HepG2 (cell line): ENCODE measurements around the gene HDLBP. TPM values are rescaled to one million over a fixed set of nuclear protein-coding genes. Genes with fewer than 3 reads are reported as not detected.
A peak's percentile ranks its signal among the peaks of the same experiment; 100 is the strongest.

Experiments used
- AGO2 ChIP-seq: fragments of 200-400 bp; formaldehyde crosslinking; optimal IDR thresholded peaks from 2 replicates; pipeline ENCODE3; 2017; ENCODE audit warnings: mild to moderate bottlenecking, low read depth, low read length, moderate library complexity
- CHD4 ChIP-seq: fragments of 200-600 bp; sonication (generic); IDR thresholded peaks from 2 replicates; pipeline ENCODE4 v1.7.0; 2017; ENCODE audit warnings: mild to moderate bottlenecking, low read length, borderline replicate concordance
- CREM ChIP-seq, 2 experiments: sonication (generic) in 1 of 2; formaldehyde crosslinking in 1 of 2; IDR thresholded peaks; 2 replicates each; pipeline versions ENCODE4 v1.4.0 to v1.6.1; 2016 to 2020; ENCODE audit warnings: antibody characterized with exemption in 1 of 2, mild to moderate bottlenecking in 1 of 2, missing genetic modification reagents in 1 of 2
- DPF2 ChIP-seq: sonication (generic); formaldehyde crosslinking; IDR thresholded peaks from 2 replicates; pipeline ENCODE4 v1.4.0; 2020; ENCODE audit warnings: mild to moderate bottlenecking, low read depth, missing genetic modification reagents, borderline replicate concordance
- EP300 ChIP-seq, 3 experiments: sonication (generic) in 1 of 3; formaldehyde crosslinking in 1 of 3; IDR thresholded peaks; 2 replicates each; pipeline versions ENCODE4 v1.5.1 to v1.6.1; 2011 to 2020; ENCODE audit warnings: low read depth in 2 of 3, low read length in 2 of 3, borderline replicate concordance in 1 of 3, improper control_type of control experiment in 1 of 3, mild to moderate bottlenecking in 1 of 3, missing genetic modification reagents in 1 of 3, moderate library complexity in 1 of 3
- HDAC1 ChIP-seq: sonication (generic); formaldehyde crosslinking; IDR thresholded peaks from 2 replicates; pipeline ENCODE4 v1.5.1; 2020; ENCODE audit warnings: mild to moderate bottlenecking, missing genetic modification reagents
- KDM4B ChIP-seq: sonication (generic); formaldehyde crosslinking; IDR thresholded peaks from 2 replicates; pipeline ENCODE4 v1.4.0; 2020; ENCODE audit warnings: missing genetic modification reagents
- NCOR1 ChIP-seq: fragments of 200-600 bp; sonication (generic); IDR thresholded peaks from 2 replicates; pipeline ENCODE4 v1.7.0; 2017; ENCODE audit warnings: antibody characterized with exemption, low read length, borderline replicate concordance
- NFIC ChIP-seq: IDR thresholded peaks from 2 replicates; pipeline ENCODE4 v1.6.1; 2012; ENCODE audit warnings: mild to moderate bottlenecking, low read length, inconsistent platforms
- RELA ChIP-seq: sonication (generic); formaldehyde crosslinking; IDR thresholded peaks from 2 replicates; pipeline ENCODE4 v1.4.0; 2020; ENCODE audit warnings: missing genetic modification reagents
- RFX1 ChIP-seq: fragments of 450-650 bp; IDR thresholded peaks from 2 replicates; pipeline ENCODE4 v1.6.1; 2017
- SMAD3 ChIP-seq: sonication (generic); formaldehyde crosslinking; IDR thresholded peaks from 2 replicates; pipeline ENCODE4 v1.4.0; 2020; ENCODE audit warnings: missing genetic modification reagents
- SMAD9 ChIP-seq: sonication (generic); formaldehyde crosslinking; IDR thresholded peaks from 2 replicates; pipeline ENCODE4 v1.5.1; 2020; ENCODE audit warnings: mild to moderate bottlenecking, missing genetic modification reagents
- SRY ChIP-seq: sonication (generic); formaldehyde crosslinking; IDR thresholded peaks from 2 replicates; pipeline ENCODE4 v1.8.0; 2022; ENCODE audit warnings: mild to moderate bottlenecking, missing genetic modification reagents
- SSRP1 ChIP-seq: IDR thresholded peaks from 2 replicates; pipeline ENCODE4 v1.6.1; 2016; ENCODE audit warnings: control low read depth
- ZBTB7A ChIP-seq: sonication (generic); formaldehyde crosslinking; IDR thresholded peaks from 2 replicates; pipeline ENCODE4 v1.8.0; 2022; ENCODE audit warnings: mild to moderate bottlenecking, missing genetic modification reagents
- ZFP36L1 ChIP-seq: sonication (generic); formaldehyde crosslinking; IDR thresholded peaks from 2 replicates; pipeline ENCODE4 v1.8.0; 2022; ENCODE audit warnings: mild to moderate bottlenecking, missing genetic modification reagents, moderate library complexity
- ZMYM3 ChIP-seq: sonication (generic); formaldehyde crosslinking; IDR thresholded peaks from 2 replicates; pipeline ENCODE4 v1.5.1; 2020; ENCODE audit warnings: mild to moderate bottlenecking, missing genetic modification reagents
- ZNF446 ChIP-seq: sonication (generic); formaldehyde crosslinking; IDR thresholded peaks from 2 replicates; pipeline ENCODE4 v1.5.0; 2020; ENCODE audit warnings: mild to moderate bottlenecking, missing genetic modification reagents
- ZNF496 ChIP-seq: sonication (generic); formaldehyde crosslinking; IDR thresholded peaks from 2 replicates; pipeline ENCODE4 v1.8.1; 2023; ENCODE audit warnings: mild to moderate bottlenecking, moderate library complexity, missing genetic modification reagents; ENCODE audit not compliant: insufficient replicate concordance
- ZNF562 ChIP-seq: sonication (generic); formaldehyde crosslinking; IDR thresholded peaks from 2 replicates; pipeline ENCODE4 v1.8.0; 2022; ENCODE audit warnings: missing genetic modification reagents, borderline replicate concordance
- ZNF766 ChIP-seq: sonication (generic); formaldehyde crosslinking; IDR thresholded peaks from 2 replicates; pipeline ENCODE4 v1.5.0; 2020; ENCODE audit warnings: missing genetic modification reagents, borderline replicate concordance
- polyA plus RNA-seq, 8 experiments: library from polyadenylated mRNA; depleted of rRNA in 3 of 8; stranded (reverse) in 7 of 8; unstranded in 1 of 8; fragments of >200 nt; fragmentation: Illumina TruSeq in 4 of 8; extraction: Trizol in 4 of 8; gene quantifications; 2 replicates each; pipeline versions ENCODE4 v1.2.1 to v1.2.3, GENCODE V29; 2011 to 2016; ENCODE audit warnings: low read depth in 4 of 8, missing spikeins in 1 of 8, mixed read lengths in 1 of 8; ENCODE audit not compliant: insufficient read depth in 1 of 8
- total RNA-seq, 5 experiments: library from RNA; depleted of rRNA; stranded (reverse); fragments of >200 nt; fragmentation: Illumina TruSeq; extraction: Trizol; gene quantifications; 2 replicates each; pipeline ENCODE4 v1.2.3, GENCODE V29; 2016; ENCODE audit warnings: low read depth in 1 of 5
- TF ChIP-seq, protein P1 (sequence below): IDR thresholded peaks from 2 replicates; pipeline ENCODE4 v1.6.1; 2012; ENCODE audit warnings: low read depth, low read length, improper control_type of control experiment
- TF ChIP-seq, protein P2 (sequence below): sonication (generic); formaldehyde crosslinking; IDR thresholded peaks from 2 replicates; pipeline ENCODE4 v1.5.1; 2020; ENCODE audit warnings: mild to moderate bottlenecking, moderate library complexity, missing genetic modification reagents
- TF ChIP-seq, protein P3 (sequence below): sonication (generic); formaldehyde crosslinking; IDR thresholded peaks from 2 replicates; pipeline ENCODE4 v1.5.0; 2020; ENCODE audit warnings: mild to moderate bottlenecking, missing genetic modification reagents

The HDLBP gene
- total and polyA plus RNA-seq, 2 of the 13 experiments (the other 11 are each of a cell fraction or from before 2014, with no cell fraction given), result 464 to 707 TPM

DNA sequence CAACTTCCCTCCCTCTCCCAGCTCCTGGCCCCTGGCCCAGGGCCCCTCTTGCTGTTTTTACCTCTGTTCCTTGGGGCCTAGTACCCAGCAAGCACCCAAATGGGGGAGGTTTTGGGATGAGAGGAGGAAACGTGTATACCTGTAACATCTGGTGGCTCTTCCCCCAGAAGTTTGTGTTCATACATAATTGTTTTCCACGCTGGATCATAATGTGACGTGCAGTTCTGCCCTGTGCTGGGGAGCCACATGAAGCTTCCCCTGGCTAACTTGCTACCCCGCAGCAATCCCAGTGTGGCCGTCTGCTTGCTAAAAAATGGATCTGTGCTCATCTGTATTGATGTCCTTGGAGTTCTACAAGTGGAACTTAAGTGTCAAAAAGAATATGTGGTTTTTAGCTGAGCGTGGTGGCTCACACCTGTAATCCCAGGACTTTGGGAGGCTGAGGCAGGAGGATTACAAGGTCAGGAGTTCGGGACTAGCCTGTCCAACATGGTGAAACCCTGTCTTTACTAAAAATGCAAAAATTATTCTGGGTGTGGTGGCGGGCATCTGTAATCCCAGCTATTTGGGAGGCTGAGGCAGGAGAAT, 90.5 kb downstream of the HDLBP start (continued):
- TF ChIP-seq, protein P1, sequence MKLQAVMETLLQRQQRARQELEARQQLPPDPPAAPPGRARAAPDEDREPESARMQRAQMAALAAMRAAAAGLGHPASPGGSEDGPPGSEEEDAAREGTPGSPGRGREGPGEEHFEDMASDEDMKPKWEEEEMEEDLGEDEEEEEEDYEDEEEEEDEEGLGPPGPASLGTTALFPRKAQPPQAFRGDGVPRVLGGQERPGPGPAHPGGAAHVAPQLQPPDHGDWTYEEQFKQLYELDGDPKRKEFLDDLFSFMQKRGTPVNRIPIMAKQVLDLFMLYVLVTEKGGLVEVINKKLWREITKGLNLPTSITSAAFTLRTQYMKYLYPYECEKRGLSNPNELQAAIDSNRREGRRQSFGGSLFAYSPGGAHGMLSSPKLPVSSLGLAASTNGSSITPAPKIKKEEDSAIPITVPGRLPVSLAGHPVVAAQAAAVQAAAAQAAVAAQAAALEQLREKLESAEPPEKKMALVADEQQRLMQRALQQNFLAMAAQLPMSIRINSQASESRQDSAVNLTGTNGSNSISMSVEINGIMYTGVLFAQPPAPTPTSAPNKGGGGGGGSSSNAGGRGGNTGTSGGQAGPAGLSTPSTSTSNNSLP, result 0 out of 2 replicates have a peak, but pooled peaks have one; percentile 34
- TF ChIP-seq SMAD9 (CRISPR knock-in tag) (no peak), CHD4 (0 out of 2 replicates have a peak, but pooled peaks have one; percentile 17), ZNF766 (CRISPR knock-in tag) (no peak), ZFP36L1 (0 out of 2 replicates have a peak, but pooled peaks have one; percentile 51), RFX1 (no peak), NFIC (no peak; the same call in 1 of the 2 replicates), SSRP1 (CRISPR knock-in tag) (peak; percentile 70; the same call in 1 of the 2 replicates), ZNF562 (CRISPR knock-in tag) (0 out of 2 replicates have a peak, but pooled peaks have one; percentile 42), DPF2 (CRISPR knock-in tag) (peak; percentile 63; the same call in 1 of the 2 replicates), KDM4B (no peak), SRY (CRISPR knock-in tag) (peak; percentile 8; the same call in 1 of the 2 replicates), SMAD3 (CRISPR knock-in tag) (0 out of 2 replicates have a peak, but pooled peaks have one; percentile 17), ZMYM3 (CRISPR knock-in tag) (peak; percentile 48; the same call in 1 of the 2 replicates), NCOR1 (peak; percentile 42; the same call in 1 of the 2 replicates), ZBTB7A (CRISPR knock-in tag) (peak; percentile 45; the same call in 1 of the 2 replicates), EP300 (IDR thresholded peaks at IDR 0.05; ENCODE audit: low read depth in 2 of 2, low read length in 2 of 2) (0 out of 4 replicates have a peak, but pooled peaks of 1 of the 2 experiments have one; percentile 49), EP300 (CRISPR knock-in tag; IDR thresholded peaks at IDR 0.05; ENCODE audit: borderline replicate concordance) (no peak), CREM (IDR thresholded peaks at IDR 0.05) (0 out of 2 replicates have a peak, but pooled peaks have one; percentile 4), CREM (CRISPR knock-in tag; IDR thresholded peaks at IDR 0.05) (no peak), RELA (CRISPR knock-in tag) (peak; percentile 57; the same call in 1 of the 2 replicates), ZNF496 (CRISPR knock-in tag) (no peak), AGO2 (peak; percentile 5), ZNF446 (CRISPR knock-in tag) (0 out of 2 replicates have a peak, but pooled peaks have one; percentile 6), HDAC1 (CRISPR knock-in tag) (0 out of 2 replicates have a peak, but pooled peaks have one; percentile 0)
- TF ChIP-seq, protein P2, sequence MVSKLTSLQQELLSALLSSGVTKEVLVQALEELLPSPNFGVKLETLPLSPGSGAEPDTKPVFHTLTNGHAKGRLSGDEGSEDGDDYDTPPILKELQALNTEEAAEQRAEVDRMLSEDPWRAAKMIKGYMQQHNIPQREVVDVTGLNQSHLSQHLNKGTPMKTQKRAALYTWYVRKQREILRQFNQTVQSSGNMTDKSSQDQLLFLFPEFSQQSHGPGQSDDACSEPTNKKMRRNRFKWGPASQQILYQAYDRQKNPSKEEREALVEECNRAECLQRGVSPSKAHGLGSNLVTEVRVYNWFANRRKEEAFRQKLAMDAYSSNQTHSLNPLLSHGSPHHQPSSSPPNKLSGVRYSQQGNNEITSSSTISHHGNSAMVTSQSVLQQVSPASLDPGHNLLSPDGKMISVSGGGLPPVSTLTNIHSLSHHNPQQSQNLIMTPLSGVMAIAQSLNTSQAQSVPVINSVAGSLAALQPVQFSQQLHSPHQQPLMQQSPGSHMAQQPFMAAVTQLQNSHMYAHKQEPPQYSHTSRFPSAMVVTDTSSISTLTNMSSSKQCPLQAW (CRISPR knock-in tag), result peak; percentile 2; the same call in 1 of the 2 replicates
- TF ChIP-seq, protein P3, sequence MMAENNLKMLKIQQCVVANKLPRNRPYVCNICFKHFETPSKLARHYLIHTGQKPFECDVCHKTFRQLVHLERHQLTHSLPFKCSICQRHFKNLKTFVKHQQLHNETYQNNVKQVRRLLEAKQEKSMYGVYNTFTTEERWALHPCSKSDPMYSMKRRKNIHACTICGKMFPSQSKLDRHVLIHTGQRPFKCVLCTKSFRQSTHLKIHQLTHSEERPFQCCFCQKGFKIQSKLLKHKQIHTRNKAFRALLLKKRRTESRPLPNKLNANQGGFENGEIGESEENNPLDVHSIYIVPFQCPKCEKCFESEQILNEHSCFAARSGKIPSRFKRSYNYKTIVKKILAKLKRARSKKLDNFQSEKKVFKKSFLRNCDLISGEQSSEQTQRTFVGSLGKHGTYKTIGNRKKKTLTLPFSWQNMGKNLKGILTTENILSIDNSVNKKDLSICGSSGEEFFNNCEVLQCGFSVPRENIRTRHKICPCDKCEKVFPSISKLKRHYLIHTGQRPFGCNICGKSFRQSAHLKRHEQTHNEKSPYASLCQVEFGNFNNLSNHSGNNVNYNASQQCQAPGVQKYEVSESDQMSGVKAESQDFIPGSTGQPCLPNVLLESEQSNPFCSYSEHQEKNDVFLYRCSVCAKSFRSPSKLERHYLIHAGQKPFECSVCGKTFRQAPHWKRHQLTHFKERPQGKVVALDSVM (CRISPR knock-in tag), result peak; percentile 56; the same call in 1 of the 2 replicates
